Stimulated activated CD4-positive, alpha-beta T cell treated with anti-CD3 and anti-CD28 coated beads, Interleukin-1b, Interleukin-23, amount 100 ng/mL, for 1 hour (primary cell): ENCODE measurements around the gene ZNF653.

Source experiments
- DNase-seq, 2 donors: peaks; one replicate each; pipeline ENCODE4 v3.0.0-alpha.2; 2020; ENCODE audit warnings: low read depth in 2 of 2

Gene ZNF653, protein sequence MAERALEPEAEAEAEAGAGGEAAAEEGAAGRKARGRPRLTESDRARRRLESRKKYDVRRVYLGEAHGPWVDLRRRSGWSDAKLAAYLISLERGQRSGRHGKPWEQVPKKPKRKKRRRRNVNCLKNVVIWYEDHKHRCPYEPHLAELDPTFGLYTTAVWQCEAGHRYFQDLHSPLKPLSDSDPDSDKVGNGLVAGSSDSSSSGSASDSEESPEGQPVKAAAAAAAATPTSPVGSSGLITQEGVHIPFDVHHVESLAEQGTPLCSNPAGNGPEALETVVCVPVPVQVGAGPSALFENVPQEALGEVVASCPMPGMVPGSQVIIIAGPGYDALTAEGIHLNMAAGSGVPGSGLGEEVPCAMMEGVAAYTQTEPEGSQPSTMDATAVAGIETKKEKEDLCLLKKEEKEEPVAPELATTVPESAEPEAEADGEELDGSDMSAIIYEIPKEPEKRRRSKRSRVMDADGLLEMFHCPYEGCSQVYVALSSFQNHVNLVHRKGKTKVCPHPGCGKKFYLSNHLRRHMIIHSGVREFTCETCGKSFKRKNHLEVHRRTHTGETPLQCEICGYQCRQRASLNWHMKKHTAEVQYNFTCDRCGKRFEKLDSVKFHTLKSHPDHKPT

DNA sequence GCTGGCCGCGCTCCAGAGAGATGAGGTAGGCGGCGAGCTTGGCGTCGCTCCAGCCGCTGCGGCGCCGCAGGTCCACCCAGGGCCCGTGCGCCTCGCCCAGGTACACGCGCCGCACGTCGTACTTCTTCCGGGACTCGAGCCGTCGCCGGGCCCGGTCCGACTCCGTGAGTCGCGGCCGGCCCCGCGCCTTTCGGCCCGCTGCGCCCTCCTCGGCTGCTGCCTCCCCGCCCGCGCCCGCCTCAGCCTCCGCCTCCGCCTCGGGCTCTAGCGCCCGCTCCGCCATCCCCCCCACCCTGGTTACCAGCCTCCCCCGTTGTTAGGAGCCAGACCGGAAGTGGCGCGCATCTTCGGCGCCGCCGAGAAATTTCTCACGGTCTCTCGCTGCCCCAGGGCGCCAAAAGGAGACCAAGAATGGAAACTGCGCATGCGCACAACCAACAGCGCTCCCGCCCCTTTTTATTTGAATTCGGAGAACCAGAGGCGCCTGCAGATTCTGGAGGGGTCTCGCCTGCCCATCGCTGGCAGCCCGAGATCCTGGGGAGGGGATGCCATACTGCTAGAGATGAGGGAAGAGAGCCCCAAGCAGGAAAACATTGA, at the start of gene ZNF653:
Gene ZNF653, minus strand, starts transcription at position 336 of the 597 bp plus-strand sequence. Its CDS starts 53 bp downstream, at position 283.
- DNase-seq: peak; percentile 87 to 88

DNA sequence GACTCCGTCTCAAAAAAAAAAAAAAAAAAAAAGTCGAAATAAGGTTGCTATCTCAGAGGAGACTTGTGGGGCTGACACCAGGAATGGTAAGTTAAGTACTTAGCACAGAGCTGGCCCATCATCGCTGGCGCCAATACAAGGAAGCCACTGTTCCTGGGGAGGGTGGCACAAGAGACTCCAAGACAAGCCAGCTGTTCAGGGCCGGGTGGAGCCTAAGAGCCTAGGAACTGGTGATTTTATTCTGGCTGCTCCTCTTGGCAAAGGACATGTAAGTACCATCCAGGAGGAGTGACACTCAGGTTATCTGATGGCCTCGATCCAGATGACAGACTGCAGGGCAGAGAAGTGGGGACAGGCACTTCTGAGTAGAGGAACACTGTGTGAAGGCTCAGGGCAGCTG, 49.6 kb upstream of the ZNF653 start:
- DNase-seq: no peak

DNA sequence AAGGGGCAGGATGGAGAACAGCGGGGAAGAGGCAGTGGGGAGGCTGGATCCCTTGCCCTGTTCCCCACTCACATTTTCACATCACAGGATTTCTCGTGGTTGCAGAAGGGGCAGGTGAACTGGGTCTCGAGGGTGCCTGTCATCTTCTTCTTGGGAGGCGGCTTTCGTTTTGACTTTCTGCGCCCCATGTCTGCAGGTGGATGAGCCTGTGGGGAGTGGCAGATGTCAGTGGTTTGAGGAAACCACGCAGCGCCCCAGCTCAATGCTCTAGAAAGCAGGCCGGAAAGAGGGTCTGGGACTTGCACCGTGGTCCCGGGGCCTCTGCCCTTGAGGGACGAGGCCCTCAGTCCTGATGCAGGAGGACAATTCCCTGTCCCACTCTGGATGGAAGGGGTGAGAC, 48.5 kb upstream of the ZNF653 start:
- DNase-seq: no peak

DNA sequence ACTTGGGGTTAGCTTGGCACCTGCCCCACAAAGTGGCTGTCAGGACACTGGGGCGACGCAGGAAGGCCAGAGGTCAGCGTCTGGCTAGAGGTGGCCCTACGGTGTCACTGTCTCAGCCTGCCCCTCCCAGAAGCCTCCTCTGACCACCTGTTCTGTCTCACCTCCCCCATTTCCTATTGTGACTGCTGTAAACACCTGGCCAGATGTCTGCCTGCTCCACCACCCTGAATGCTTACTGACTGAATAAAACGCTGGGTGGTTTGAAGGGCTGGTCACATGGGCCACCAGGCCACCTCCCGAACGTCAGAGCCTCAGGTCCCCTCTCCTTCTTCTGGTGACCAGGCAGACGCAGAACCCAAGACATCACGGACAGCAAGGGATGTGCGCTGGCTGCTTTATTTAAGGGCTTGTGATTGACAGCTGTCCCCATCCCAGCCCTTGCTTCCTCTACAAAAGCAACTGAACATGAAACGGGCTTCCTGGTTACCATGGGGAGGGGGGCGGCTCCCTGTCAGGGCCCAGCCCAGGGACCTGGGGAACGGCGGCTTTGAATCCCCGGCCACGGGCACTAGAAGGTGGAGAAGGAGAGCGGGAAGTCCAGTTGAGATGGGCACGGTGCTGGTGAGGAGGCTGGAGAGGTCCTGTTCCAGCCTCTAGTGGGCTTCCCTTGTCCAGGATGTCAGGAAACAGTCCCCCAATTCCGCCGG, 47.2 kb upstream of the ZNF653 start:
- no peak for DNase-seq

DNA sequence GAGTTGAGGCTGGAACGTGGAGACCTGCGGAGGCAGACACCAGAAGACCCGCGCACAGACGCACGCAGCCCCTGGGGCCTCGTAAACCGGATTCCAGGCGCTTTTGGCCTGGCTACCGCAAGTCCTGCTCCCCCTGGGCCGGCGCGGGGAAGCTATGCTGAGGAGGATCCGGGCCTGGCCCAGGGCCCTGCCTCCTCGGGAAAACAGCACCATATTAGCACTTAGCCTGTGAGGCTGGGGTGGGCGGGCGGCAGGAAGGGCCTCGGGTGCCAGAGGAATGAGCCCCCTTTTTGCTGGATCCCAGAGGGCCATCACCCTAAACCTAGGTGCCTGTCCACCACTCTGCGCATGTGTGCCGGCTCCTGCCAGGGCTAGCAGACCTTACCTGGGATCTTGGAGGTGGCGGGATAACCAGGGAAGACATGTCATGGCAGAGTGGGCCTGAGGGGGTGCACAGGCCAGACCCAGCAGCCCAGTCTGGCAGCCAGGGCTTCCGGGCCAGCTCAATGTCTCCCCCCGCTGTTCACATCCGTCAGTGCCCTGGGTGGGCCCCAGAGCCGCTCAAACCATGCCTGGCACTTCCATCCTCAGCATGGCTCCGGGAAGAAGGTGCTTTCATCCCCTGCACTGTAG, 46.1 kb upstream of the ZNF653 start:
- no peak for DNase-seq

DNA sequence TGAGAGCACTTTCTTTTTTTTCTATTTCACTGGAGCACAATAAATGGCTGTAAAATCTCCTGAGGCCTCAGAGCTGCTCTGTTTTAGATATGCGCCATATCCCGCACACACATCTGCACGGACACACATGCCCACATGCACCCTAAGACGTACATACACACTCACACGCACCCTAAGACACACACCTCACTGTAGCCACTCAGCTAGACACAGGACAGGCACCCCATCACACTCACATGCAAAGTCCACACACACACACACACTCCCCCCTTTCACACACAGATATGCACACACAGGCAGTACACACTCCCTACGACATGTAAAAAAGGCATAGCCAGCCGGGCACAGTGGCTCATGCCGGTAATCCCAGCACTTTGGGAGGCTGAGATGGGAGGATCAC, 44.6 kb upstream of the ZNF653 start:
- no peak for DNase-seq

DNA sequence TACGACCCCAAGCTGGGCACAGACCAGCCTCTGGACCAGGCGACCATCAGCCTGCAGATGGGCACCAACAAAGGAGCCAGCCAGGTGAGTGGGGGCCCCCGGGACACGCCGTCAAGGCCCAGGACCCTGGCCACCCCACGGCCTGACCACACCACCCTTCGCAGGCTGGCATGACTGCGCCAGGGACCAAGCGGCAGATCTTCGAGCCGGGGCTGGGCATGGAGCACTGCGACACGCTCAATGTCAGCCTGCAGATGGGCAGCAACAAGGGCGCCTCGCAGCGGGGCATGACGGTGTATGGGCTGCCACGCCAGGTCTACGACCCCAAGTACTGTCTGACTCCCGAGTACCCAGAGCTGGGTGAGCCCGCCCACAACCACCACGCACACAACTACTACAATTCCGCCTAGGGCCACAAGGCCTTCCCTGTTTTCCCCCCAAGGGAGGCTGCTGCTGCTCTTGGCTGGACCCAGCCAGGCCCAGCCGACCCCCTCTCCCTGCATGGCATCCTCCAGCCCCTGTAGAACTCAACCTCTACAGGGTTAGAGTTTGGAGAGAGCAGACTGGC, 43.8 kb upstream of the ZNF653 start:
- DNase-seq: no peak

DNA sequence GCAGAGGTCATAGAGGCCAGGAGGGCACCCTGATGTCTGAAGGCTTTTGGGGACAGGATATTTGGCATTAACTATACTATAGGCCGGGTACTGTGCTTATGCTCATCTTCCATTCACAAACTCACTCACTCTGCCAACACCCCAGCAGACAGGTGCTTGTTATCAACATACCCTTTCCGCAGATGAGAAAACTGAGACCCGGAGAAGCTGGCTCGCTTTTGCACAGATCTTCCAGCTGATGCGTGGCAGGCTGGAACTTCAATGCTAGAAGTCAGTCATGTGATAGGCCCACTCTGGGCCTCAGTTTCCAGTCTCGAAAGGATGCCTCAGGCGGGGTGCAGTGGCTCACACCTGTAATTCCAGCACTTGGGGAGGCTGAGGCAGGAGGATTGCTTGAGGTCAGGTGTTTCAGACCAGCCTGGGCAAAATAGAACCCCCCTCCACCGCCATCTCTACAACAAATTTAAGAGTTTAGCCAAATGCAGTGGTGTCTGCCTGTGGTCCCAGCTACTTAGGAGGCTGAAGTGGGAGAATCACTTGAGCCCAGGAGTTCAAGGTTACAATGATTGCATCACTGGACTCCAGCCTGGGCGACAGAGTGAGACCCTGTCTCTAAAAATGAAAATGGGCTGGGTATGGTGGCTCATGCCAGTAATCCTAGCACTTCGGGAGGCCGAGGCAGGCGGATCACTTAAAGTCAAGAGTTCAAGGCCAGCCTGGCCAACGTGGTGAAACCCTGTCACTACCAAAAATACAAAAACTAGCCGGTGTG, 42.5 kb upstream of the ZNF653 start:
- no peak for DNase-seq

DNA sequence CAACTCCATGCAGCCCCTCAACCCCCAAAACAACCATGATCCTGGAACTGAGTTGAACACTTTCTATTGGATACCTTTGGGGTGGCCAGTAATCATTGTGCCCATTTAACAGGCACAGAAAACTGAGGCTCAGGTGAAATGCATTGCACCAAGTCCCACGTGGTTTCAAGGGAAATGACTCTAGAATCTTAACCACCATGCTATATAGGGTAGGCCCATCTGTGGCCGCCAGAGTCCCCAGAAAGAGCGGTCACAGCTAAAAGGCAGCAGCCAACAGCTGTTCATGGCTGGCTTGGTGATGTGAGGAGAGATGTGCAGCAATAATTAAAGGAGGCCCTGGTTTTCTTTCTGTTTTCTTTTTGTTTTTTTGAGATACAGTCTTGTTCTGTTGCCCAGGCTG, 35.6 kb upstream of the ZNF653 start:
- no peak for DNase-seq

DNA sequence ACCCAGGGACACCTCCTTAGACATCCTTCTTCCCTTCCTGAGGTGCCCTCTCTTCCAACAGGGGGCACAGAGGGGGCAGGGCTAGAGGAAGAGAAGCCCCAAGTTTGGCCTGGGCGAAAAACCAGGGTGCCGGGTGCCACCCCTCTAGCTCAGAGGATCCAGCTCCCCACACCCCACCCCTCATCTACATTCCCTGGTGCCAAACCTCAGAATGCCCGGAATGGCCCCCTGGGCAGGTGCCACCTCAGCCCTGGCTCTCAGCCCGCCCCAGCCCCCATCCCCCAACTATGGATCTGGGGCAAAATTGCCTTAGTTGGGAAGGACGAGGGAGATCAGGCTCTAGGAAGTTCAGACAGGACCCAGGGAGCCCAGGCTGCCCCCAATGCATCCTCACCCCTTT, 35.0 kb upstream of the ZNF653 start:
- DNase-seq: no peak

DNA sequence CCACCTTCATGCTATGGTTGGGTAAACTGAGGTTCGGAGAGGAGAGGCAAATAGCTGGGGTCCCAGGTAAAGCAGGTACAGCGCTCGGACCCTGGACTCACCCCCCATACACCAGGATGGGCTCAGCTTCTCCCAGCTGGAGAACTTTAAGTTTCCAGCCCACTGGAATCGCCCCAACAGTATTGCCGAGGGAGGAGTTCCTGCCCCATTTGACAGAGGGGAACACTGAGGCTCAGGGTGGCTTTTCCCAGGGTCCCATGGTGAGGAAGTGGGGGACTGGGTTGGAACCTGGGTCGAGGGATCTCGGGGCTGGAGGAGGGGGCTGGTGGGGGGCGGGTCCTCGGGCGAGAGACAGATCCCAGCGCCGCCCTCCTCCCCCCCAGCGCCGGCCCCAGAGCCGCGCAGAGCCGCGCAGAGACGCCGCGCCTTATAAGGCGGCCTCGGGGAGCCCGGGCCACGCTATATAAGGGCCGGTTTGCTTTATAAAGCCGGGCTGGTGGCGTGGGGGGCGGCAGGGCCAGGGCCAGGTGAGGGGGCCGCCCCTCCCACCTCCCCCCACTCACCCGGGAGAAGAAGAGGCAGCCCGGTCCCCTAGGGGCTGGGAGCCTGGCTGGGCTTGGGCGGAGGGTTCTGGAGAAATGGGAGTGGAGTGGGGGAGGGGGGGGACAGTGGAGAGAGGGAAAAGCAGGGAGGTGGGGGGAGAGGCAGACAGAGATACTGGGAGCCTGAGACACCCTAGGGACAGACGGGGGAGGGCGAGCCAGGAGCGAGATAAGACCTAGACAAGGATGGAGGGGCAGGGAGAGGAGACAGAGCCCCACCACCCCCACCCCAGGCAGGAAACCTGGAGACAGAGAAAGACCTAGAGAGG, 34.1 kb upstream of the ZNF653 start:
- no peak for DNase-seq

DNA sequence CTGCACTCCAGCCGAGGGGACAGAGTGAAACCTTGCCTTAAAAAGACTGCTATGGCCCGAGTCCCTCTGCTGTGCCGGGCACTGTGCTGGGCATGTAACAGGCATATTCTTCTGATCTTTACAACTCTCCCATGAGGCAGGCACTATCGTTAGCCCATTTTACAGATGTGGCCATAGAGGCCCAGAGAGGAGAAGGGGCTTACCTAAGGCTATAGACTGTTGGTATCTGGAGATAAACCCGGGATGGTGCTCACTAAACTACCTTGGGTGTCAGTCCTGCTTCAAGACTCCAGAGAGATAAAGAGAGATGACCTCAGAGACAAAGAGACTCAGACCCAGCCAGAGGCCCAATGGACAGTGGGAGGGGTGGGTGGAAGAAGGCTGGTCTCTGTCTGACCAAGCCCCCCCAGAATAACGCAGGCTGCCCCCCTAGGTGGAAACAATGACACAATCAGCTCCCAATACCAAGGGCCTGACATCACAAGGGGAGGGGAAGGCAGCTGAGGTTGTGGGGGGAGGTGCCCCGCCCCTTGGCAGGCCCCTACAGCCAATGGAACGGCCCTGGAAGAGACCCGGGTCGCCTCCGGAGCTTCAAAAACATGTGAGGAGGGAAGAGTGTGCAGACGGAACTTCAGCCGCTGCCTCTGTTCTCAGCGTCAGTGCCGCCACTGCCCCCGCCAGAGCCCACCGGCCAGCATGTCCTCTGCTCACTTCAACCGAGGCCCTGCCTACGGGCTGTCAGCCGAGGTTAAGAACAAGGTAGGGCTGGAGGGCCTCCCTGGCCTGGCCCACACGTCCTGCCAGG, 32.8 kb upstream of the ZNF653 start, which contains the start of gene CNN1:
Gene CNN1, plus strand, starts transcription at position 620 of the 805 bp plus-strand sequence. Its CDS starts 77 bp downstream, at position 697.
- no peak for DNase-seq

DNA sequence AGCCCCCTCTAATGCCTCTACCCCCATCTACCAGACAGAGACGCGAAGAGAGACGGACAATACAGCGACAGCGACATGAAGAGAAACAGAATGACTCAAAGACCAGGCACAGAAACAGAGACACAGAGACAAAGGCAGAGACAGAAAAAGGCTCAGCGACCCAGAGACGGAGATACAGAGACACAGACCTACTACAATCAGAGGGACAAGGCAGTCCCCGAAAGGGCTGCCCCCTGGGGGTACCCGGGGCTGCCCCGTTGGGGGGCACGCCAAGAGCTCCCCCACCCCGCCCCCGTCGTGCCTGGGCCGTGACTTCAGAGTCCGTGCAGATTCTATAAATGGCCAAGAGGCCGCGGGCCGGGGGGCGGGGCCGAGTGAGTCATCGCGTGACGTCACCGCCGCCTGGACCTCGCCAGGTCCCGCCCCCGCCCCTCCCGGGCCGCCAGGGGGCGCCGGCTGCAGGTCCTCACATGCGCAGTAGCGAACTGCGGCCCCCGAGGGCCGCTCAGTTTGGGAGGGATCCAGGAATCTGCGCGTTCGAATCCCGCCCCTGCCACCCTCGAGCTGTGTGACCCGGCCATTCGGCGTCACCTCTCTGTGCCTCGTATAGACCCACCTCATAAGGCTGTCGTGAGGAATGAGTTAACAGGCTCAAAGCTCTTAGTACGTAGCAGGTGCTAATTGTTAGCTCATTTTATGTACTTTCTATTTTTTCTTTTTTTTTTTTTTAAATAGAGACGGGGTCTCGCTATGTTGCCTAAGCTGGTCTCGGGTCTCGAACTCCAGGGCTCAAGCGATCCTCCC, 30.4 kb upstream of the ZNF653 start:
- peak; percentile 73 to 83 for DNase-seq

DNA sequence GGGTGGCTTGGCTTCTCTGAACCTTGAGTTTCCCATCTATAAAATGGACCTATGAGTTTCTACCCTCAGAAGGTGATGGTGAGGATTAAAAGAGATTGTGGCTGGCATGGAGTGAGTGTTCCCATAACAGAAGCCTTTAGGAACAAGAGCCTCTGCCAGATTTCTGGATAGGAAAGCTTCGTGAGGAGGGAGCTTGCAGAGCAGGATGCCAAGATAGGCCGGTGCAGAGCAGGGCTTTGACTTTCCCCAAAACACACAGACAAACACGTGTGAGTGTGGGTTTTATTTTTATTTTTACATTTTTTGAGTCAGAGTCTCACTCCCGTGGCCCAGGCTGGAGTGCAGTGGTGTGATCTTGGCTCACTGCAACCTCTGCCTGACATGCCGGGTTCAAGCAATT, 29.3 kb upstream of the ZNF653 start:
- no peak for DNase-seq

DNA sequence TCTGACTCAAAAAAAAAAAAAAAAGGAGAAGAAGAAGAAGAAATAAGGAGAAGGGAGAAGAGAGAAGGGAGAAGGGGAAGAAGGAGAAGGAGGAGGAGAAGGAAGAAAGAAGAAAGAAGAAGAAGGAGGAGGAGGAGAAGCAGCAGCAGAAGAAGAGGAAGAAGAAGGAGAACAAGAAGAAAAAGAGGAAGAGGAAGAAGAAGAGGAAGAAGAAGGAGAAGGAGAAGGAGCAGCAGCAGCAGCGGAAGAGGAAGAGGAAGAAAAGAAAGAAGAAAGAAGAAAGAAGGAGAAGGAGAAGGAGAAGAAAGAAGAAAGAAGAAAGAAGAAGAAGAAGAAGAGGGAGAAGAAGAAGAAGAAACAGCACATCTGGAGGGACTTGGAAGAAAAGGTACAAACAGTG, 28.9 kb upstream of the ZNF653 start:
- no peak for DNase-seq

DNA sequence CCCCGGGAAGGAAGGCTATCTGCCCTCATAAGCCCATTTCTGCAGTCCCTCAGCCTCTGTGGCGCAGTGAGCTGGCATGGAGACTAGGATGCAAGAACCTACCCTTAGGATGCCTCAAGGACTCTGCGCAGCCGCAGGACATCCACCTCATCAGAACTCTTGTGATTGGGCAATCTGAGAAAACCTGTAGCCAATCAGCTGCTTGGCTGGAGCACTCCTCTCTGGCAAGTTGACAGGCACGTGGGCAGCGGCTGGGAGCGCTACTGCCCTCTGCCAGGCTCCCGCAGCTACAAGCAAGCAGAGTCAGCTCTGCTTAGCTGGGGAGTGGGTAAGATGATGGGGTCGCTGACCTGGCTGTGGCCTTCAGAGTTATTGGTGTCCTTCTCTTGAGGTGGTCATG, 24.8 kb upstream of the ZNF653 start:
- no peak for DNase-seq

DNA sequence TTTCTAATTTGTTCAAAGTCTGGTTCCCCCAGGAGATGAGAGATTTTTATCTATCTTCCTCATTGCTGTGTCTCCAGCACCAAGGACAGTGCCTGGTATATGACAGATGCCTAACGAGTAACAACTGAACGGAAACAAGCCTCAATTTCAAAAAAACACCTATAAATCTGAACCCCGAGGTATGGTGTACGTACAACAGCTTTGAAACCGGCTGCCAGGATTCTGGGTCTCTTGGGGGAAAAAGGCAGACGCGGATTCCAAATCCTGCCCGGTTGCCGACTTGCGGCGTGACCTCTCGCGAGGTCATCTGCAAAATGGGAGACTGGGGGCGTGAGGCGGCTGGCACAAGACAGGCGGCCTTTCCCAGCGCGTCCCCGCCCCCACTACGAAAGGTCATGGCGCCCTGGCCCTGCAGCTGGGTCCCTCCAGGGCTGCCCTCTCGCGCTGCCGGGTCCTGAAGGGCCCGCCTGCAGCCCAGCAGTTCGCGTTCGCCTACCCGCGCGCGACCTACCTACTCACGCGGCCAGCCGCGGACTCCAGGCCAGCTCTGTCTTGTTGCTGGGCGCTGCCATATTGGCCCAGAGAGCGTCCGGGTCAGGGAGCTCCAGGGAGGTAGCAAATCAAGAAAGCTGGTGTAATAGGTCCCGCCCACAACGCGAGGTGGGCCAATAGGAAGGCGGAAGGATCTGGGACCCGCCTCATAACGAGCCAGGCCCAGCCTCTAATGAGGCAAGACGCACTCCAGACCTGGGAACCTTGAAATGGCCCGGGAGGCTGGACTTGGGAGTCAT, 23.1 kb upstream of the ZNF653 start, which contains the start of gene ECSIT:
Gene ECSIT, minus strand, starts transcription at position 584 of the 791 bp plus-strand sequence. CDS start 9,964 bp downstream, outside the sequence.
- peak; percentile 76 to 83 for DNase-seq
